Chondrocyte (in vitro differentiated cells): ENCODE data around the gene CREB5. TPM values are rescaled to one million over a fixed set of nuclear protein-coding genes. Genes with fewer than 3 reads are reported as not detected.

Experiments
- DNase-seq: peaks from one replicate; pipeline ENCODE4 v3.0.0; 2021; ENCODE audit warnings: mixed read lengths, low spot score
- H3K27ac Mint-ChIP-seq: one replicate; pipeline ENCODE4 v1.8.0; 2021; ENCODE audit warnings: mild to moderate bottlenecking, moderate library complexity, mixed read lengths; ENCODE audit not compliant: unreplicated experiment
- H3K27me3 Mint-ChIP-seq: 2 replicates; pipeline ENCODE4 v1.8.0; 2021; ENCODE audit warnings: low read depth, mixed read lengths
- H3K36me3 Mint-ChIP-seq: 2 replicates; pipeline ENCODE4 v1.8.0; 2021; ENCODE audit warnings: low read depth, mixed read lengths
- H3K4me1 Mint-ChIP-seq: 2 replicates; pipeline ENCODE4 v1.8.0; 2021; ENCODE audit warnings: low read depth, mild to moderate bottlenecking, mixed read lengths
- H3K4me3 Mint-ChIP-seq: one replicate; pipeline ENCODE4 v1.8.0; 2021; ENCODE audit warnings: mild to moderate bottlenecking, moderate library complexity, mixed read lengths; ENCODE audit not compliant: unreplicated experiment
- H3K9me3 Mint-ChIP-seq: 2 replicates; pipeline ENCODE4 v1.8.0; 2021; ENCODE audit warnings: low read depth, mixed read lengths
- total RNA-seq: library from RNA; stranded (reverse); gene quantifications from 3 replicates; pipeline ENCODE4 v1.2.1, GENCODE V29; 2021
- TF ChIP-seq, protein P1 (sequence below): fragments of 200-600 bp; sonication (generic); IDR thresholded peaks from 2 replicates; pipeline ENCODE4 v1.5.0; 2021; ENCODE audit warnings: antibody characterized with exemption, mild to moderate bottlenecking, moderate library complexity

CREB5 gene
- total RNA-seq, 1 donor from 2014 or later, result 8.2 TPM

DNA sequence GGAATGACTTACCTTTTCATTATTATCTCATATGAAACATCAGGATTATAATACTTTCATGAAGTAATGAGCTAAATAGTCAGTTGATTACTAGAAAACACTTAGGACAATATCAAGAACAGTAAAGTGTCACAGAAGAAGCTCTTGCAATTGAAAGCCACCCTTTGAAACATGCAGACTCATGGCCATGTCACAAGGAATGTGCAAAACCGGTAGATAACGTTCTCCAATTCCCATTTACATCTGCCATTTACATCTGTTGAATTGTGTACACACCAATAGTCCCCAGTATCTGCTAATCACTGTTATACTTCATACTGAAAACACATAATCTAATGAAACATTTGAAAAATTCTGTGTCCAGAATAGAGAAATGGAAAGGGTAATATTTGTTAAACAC, 237.5 kb downstream of the CREB5 start:
- Mint-ChIP-seq H3K27me3 (no peaks in the 10 kb centered on the region), H3K4me3 (no peak overlapping the region), H3K4me1 (no peaks in the 10 kb centered on the region), H3K9me3 (no peaks in the 10 kb centered on the region), H3K27ac (no peak overlapping the region), H3K36me3 (no peaks in the 10 kb centered on the region)
- TF ChIP-seq, protein P1, sequence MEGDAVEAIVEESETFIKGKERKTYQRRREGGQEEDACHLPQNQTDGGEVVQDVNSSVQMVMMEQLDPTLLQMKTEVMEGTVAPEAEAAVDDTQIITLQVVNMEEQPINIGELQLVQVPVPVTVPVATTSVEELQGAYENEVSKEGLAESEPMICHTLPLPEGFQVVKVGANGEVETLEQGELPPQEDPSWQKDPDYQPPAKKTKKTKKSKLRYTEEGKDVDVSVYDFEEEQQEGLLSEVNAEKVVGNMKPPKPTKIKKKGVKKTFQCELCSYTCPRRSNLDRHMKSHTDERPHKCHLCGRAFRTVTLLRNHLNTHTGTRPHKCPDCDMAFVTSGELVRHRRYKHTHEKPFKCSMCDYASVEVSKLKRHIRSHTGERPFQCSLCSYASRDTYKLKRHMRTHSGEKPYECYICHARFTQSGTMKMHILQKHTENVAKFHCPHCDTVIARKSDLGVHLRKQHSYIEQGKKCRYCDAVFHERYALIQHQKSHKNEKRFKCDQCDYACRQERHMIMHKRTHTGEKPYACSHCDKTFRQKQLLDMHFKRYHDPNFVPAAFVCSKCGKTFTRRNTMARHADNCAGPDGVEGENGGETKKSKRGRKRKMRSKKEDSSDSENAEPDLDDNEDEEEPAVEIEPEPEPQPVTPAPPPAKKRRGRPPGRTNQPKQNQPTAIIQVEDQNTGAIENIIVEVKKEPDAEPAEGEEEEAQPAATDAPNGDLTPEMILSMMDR, result no peak
- DNase-seq, result no peak

DNA sequence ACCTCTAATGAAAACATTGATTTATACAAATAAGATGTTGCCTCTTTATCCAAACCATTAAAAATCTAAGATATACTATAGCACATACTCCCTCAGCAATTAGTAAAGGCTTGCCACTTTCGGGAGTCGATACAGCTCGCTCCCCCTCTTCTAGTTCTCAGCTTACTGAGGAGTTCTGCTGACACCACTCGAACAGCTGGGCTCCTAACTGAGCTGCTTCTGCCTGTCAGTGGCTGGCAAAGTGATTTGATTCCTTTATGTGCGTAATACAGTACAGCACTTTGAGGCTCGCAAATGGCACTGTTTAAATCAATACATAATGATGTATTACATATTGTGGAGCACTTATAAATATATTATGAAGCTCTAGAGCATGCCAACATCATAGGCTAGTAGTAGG, 241.8 kb downstream of the CREB5 start:
- Mint-ChIP-seq H3K27me3 (no peaks in the 10 kb centered on the region), H3K4me3 (no peak overlapping the region), H3K27ac (no peak overlapping the region), H3K4me1 (no peaks in the 10 kb centered on the region), H3K36me3 (no peaks in the 10 kb centered on the region), H3K9me3 (no peaks in the 10 kb centered on the region)
- no peak for DNase-seq
- TF ChIP-seq, protein P1, result no peak

DNA sequence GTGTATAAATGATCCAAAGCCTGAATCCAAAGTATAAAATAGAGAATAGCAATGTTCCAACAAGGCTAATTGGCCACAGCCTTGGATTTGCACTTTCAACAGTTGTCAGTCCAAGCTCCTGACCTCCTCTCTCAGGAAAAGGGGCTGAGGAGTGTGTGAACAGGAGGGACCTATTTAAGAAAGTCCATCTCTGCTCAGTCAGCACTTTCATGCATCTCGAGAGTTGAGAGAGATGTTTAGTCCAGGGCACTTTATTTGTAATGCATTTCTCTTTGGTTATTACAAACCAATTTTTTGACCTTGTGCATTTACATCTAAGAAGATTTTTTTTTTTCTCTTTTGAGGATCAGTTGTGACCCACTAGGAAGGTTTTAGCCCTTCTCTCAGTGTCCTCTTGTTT, 244.2 kb downstream of the CREB5 start:
- Mint-ChIP-seq H3K36me3 (peaks cover 9% of the 10 kb centered on the region), H3K27ac (no peak overlapping the region), H3K27me3 (no peaks in the 10 kb centered on the region), H3K4me1 (no peaks in the 10 kb centered on the region), H3K9me3 (peaks cover 13% of the 10 kb centered on the region), H3K4me3 (no peak overlapping the region)
- no peak for DNase-seq
- TF ChIP-seq, protein P1, result no peak

DNA sequence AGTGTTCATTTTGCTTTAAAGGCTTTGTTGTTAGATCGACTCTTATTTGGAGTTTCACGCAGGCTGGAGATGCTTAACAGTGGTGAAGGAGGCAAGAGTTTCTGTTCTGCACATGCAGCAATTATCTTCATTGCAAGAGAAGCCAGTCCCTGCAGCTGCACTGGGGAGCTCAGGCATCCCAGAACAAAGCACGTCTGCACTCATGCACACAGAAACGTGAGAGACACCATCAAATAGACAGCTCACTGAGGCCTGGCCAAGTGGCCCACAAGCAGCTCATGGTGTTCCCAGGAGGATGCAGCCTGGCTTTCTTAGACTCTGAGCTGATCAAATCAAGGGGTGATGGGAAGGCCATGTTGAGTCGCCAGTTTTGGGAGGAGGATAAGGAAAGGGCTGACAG, 246.1 kb downstream of the CREB5 start:
- Mint-ChIP-seq H3K27ac (no peak overlapping the region), H3K27me3 (no peaks in the 10 kb centered on the region), H3K36me3 (peaks cover 11% of the 10 kb centered on the region), H3K4me1 (no peaks in the 10 kb centered on the region), H3K9me3 (peaks cover 14% of the 10 kb centered on the region), H3K4me3 (no peak overlapping the region)
- no peak for DNase-seq
- TF ChIP-seq, protein P1, result no peak

DNA sequence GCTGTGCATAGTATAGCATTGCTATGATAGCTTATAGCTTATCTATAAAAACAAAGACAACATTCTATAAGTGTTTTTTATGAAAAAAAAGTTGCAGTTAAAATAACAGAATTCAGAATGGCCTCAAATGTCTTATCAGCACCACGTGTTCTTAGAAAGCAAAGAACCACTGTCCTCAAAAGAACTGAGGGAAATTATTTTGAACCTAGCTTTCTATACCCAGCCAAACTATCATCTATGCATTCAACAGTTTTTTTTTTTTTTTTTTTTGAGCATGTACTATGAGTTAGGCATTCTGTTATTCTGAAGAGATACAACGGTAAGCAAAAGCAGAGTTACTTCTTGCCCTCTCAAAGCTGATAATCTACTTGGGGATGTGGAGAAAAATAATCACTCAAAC, 247.8 kb downstream of the CREB5 start:
- TF ChIP-seq, protein P1, result no peak
- H3K27me3 Mint-ChIP-seq, result peaks cover 7% of the 10 kb centered on the region
- no peak overlapping the region for H3K27ac Mint-ChIP-seq

More for the DNA sequence above, 247.8 kb downstream of the CREB5 start:
- DNase-seq, result no peak
- Mint-ChIP-seq H3K9me3 (peaks cover 14% of the 10 kb centered on the region), H3K4me3 (no peak overlapping the region), H3K4me1 (no peaks in the 10 kb centered on the region), H3K36me3 (peaks cover 14% of the 10 kb centered on the region)
